Measurements from ENCODE around the gene ERC2.

GRCh38 chr3:55724821-55725220 lies 743.4 kb downstream of the ERC2 start:
- TF ChIP-seq CTCF (IDR thresholded peaks at IDR 0.05; ENCODE audit: low read length) (no peak), EZH2 (IDR thresholded peaks at IDR 0.05; ENCODE audit: borderline replicate concordance, low read length) (no peak)
